Activated CD8-positive, alpha-beta memory T cell treated with anti-CD3 and anti-CD28 coated beads, Interleukin-2, amount 50 U/mL, for 24 hours (primary cell): ENCODE data around the gene MYL10.

Experiments
- DNase-seq: peaks from one replicate; pipeline ENCODE4 v3.0.0-alpha.2; 2020; ENCODE audit errors: extremely low read depth

MYL10 gene

DNA sequence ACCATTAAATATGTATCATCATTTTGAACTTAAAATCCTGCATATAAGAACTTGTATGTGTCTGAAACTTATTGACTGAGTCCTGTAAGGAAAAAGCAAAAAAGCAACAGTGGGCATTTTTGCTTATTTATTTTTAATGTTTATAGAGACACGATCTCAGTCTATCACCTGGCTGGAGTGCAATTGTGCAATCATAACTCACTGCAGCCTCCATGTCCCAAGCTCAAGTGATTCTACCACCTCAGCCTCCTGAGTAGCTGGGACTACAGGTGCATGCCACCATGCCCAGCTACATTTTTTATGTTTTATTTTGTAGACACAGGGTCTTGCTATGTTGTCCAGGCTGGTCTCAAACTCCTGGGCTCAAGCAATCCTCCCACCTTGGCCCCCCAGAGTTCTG, 32.2 kb downstream of the MYL10 start:
- no peak for DNase-seq

- no peak for DNase-seq
Measured at GRCh38 chr7:101595766-101596537, 33.1 kb downstream of the MYL10 start.

- no peak for DNase-seq
Measured at GRCh38 chr7:101595246-101595645, 33.9 kb downstream of the MYL10 start.

DNA sequence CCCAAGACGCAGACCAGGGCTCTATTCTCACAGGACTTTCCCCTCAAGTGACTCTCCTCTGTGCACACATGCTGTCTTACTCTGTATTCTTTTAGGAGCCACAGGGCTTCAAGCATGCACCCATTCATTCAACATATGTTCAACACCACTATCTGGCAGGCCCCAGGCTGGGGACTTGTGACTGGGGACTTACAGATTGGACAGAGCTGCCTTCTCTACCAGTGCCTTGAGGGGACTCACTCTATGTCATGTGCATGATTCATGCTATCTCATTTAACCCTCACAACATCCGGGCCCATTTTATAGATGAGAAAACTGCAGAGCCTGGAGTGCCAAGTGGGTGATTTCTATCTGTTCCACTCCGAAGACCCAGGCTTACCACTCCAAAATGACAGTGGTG, 34.3 kb downstream of the MYL10 start:
- DNase-seq: no peak

GRCh38 chr7:101593556-101593955, 35.5 kb downstream of the MYL10 start:
- no peak for DNase-seq

DNA sequence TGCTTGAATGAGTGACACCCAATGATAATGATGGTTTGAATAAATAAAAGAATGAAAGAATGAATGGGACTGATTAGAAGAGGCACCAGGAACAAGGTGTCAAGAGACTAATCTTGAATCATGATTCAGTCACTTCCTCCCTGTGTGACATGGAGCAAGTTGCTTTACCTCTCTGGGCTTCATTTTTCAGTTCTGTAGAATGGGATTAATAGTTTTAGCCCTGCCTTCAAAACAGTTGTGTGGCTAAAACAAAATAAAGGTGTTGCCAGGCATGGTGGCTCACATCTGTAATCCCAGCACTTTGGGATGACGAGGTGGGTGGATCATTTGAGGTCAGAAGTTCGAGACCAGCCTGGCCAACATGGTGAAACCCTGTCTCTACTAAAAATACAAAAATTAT, 37.6 kb downstream of the MYL10 start:
- no peak for DNase-seq

- DNase-seq: no peak
Measured at GRCh38 chr7:101590663-101591435, 38.2 kb downstream of the MYL10 start.

DNA sequence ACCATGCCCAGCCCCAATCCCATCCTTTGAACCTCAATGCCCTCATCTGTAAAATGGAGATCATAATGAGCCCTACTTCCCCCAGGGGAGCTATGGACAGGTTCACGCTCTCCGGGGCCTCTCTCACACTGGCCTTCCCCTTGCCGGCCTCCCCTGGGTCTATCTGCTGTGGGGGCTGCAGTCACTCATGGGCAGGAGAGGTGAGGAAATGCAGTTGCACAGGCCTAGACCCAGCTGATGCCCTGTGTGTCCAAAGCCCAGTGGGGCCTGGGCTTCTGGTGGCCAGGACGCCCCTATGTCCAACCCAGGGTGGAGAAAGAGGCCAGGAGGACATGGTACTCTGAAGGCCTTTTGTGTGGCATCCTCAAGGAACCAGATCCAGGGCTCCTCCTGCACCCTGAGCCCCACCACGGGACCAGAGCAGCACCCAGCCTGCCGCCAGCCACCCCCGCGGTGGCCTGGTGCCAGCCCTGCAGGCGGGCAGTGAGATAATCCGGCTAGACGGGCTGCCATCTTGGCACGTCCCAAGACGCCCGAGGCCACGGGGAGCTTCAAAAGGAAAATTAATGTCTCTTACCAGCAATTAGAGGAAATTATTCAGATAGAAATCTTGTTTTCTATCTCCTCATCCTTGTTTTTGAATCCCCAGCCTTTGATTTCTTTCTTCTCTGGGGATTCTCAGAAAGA, 39.0 kb downstream of the MYL10 start:
- no peak for DNase-seq

DNA sequence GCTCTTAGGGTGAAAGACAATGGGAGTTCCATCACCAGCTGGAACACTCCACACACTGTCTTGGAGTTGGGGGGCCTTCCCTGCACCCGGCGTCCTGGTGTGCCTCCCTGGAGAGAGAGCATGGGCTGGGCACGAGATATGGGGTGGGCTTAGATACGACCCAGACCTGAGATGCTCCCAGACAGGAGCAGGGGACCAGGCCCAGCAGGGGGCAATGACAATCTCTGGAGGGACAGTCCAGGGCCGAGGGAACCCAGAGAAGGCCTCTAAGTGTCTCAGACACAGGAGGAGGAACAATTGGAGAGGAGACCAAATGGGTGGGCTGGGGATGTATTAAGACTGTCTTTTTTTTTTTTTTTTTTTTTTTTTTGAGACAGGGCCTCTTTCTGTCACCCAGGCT, 40.0 kb downstream of the MYL10 start:
- no peak for DNase-seq

DNA sequence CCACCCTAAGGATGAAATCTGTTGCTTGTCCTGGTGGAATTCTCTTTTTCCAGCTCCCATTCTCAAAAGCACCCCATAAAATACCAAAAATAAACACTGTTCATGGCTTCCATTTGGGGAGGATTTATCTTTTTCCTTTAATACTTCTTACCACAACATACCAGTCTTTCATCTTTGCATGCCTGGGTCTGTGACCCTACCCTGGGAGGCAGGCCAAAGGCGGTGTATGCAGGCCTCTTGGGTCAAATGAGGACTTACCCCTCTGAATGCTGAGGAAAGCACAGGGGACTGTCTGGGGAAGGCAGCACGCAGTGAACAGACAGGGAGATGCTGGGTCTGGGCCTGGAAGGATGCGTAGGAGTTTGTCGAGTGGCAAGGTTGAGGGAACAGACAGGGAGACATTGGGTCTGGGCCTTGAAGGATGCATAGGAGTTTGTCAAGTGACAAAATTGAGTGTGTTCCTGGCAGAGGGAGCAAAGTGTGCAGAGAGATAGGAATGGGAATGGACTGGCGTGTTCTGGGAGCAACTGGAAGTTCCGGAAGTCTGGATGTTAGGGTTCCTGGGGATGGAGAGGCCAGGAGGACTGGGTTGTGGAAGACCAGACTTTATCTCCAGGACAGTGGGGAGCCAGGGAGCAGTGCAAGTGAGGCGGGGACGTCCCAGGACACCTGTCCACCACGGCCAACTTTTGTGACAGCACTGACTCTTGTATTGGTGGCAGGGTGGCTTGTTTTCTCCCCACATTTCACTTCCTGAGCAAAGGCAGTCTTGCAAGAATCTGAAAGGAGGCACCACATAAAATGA, 40.8 kb downstream of the MYL10 start:
- no peak for DNase-seq

GRCh38 chr7:101586906-101587677, 42.0 kb downstream of the MYL10 start:
- DNase-seq: no peak

DNA sequence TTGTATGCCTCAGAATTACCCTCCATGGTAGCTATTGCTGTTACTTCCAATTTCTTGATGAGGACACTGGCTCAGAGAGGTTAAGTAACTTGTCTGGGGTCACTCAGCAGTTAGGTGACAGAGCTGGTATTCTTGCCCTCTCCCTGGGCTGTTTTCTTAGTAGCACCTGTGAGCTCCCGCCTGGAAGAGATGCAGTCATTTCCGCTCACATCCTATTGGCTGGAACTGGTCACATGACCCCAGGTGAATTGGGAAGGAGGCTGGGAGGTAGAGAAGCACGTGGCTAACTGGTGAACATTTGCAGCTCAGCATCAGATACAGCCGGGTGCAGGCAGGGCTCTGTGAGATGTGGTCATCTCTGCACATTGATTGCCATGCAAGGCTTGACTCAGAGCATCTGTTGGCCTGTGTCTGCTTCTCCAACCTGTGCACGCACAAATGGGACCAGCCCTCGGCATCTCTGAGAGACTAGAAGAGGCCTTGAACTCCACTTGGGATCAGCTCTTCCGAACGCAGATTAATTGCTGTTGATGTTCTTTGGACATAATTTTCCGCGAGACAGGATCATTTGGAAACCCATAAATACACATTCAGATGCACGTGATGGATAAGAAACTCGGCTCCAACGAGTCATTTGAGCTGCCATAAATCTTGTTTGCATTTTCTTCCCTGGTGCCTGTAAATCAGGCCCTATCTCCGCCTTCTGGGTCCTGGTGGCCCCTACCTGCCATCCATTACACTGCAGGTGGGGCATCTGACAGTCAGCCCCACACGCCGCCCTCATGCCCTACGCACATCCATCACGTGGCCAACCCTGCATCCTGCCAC, 42.8 kb downstream of the MYL10 start:
- DNase-seq: no peak

- DNase-seq: no peak
Measured at GRCh38 chr7:101582971-101583370, 46.1 kb downstream of the MYL10 start.

DNA sequence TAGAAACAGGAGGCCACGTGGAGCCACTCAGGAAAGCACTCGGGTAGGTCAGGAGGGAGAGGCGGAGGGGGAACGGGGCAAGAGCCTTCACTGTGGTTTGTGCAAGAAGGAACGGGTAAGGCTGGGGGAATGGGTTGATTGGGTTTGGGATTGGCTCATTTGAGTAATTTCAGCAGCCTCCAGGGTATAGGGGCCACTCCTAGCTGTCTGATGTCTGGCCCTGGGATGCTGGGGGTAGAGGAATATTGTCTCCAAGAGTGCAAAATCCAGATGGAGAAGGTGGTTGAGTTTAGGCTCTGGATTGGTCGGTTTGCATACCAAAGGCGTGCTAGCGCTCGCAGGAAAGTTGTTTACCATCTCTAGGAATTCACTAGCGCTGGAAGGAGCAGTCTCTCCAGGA, 47.2 kb downstream of the MYL10 start:
- DNase-seq: no peak

- no peak for DNase-seq
Measured at GRCh38 chr7:101580596-101580995, 48.5 kb downstream of the MYL10 start.

GRCh38 chr7:101578552-101578951, 50.5 kb downstream of the MYL10 start:
- no peak for DNase-seq

DNA sequence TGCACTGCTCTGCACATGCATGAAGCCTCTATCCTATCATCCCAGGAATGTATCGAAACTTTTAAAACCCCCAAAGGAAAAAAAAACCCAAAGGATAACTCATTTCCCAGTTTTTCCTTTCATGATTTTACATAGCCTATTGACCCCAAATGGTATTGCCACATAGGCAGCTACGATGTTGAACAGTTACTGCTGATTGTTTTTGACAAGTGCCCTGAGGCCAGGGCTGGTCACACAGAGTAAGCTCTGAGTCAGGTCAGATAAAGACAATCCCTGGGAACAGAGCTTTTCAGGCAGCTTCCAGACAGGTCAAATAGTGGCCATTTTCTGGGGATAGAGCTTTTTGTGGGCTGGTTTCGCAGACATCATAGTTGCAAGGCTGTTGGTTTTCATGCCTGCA, 52.1 kb downstream of the MYL10 start:
- DNase-seq: no peak

DNA sequence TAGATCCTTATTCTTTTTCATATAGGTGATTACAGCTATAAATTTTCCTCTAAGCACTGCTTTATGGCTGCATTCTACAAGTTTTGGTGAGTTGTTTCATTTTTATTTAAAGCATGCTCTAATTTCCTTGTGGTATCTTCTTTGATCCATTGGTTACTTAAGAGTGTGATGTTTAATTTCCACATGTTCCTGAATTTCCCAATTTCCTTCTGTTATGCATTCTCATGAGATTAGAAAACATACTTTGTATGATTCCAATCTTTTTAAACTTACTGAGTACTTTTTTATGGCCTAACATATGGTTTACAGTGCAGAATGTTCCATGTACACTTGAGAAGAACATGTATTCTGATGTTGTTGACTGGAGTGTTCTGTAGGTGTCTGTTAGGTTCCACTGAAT, 53.4 kb downstream of the MYL10 start:
- no peak for DNase-seq

- no peak for DNase-seq
Measured at GRCh38 chr7:101575168-101575567, 53.9 kb downstream of the MYL10 start.

GRCh38 chr7:101572156-101572555, 56.9 kb downstream of the MYL10 start:
- DNase-seq: no peak
